ENCODE results near the gene TWNK. TPM values are rescaled to one million over a fixed set of nuclear protein-coding genes. Genes with fewer than 3 reads are reported as not detected.

The TWNK gene
- total and polyA plus RNA-seq, 9 of the 15 experiments (the other 6 are each of a cell fraction or from before 2014, with no cell fraction given): 11.6 to 34.7 (median 17.4) TPM

GRCh38 chr10:101000915-101001658, 13.7 kb downstream of the TWNK start (continued):
- TF ChIP-seq ATF7 (IDR thresholded peaks at IDR 0.05): no peak
- TF ChIP-seq CXXC5 (CRISPR knock-in tag; IDR thresholded peaks at IDR 0.05): no peak
- TF ChIP-seq DIDO1 (tag; IDR thresholded peaks at IDR 0.05; ENCODE audit: low read depth): no peak
- no peak for TF ChIP-seq ZBTB2 (IDR thresholded peaks at IDR 0.05)
- TF ChIP-seq BRD4 (IDR thresholded peaks at IDR 0.05): no peak
- TF ChIP-seq ZNF699 (CRISPR knock-in tag; IDR thresholded peaks at IDR 0.05; ENCODE audit: insufficient replicate concordance): no peak
- peak; percentile 48 for TF ChIP-seq ATF3 (IDR thresholded peaks at IDR 0.05)
- no peak for TF ChIP-seq ATF3 (CRISPR knock-in tag; conservative IDR thresholded peaks at IDR 0.05)
- no peak for TF ChIP-seq ZNF518B (CRISPR knock-in tag; IDR thresholded peaks at IDR 0.05)
- TF ChIP-seq ZNF384 (IDR thresholded peaks at IDR 0.05; ENCODE audit: low read depth, low read length): no peak
- no peak for TF ChIP-seq MTA1 (IDR thresholded peaks at IDR 0.05; ENCODE audit: borderline replicate concordance)
- no peak for TF ChIP-seq CEBPG (CRISPR knock-in tag; IDR thresholded peaks at IDR 0.05)
- TF ChIP-seq CEBPG (tag; conservative IDR thresholded peaks at IDR 0.05 in 1 of 2, IDR thresholded peaks at IDR 0.05 in 1 of 2): no peak
- no peak for TF ChIP-seq ZFPM2 (CRISPR knock-in tag; IDR thresholded peaks at IDR 0.05)
- no peak for TF ChIP-seq PHF8 (IDR thresholded peaks at IDR 0.05; ENCODE audit: borderline replicate concordance, low read length)
- no peak for TF ChIP-seq FOSL1 (tag; conservative IDR thresholded peaks at IDR 0.05)
- no peak for TF ChIP-seq FOXO4 (CRISPR knock-in tag; IDR thresholded peaks at IDR 0.05)
- TF ChIP-seq ELF4 (CRISPR knock-in tag; IDR thresholded peaks at IDR 0.05): no peak
- TF ChIP-seq MITF (IDR thresholded peaks at IDR 0.05): no peak
- TF ChIP-seq KDM1A (IDR thresholded peaks at IDR 0.05): no peak

All from K562 (cell line).